Renal pelvis (tissue), 4 donors: ENCODE results near the gene CZIB. TPM values are rescaled to one million over a fixed set of nuclear protein-coding genes. Genes with fewer than 3 reads are reported as not detected.
"Not testable (repeated sequence)": the region's sequence is repeated elsewhere in the genome, so short reads cannot be mapped to it uniquely, and the experiment has no call there.

Experiments used
- DNase-seq: peaks from one replicate; pipeline ENCODE4 v3.0.0-alpha.2; 2013
- polyA plus RNA-seq, 3 donors: library from polyadenylated mRNA; unstranded; fragments of 120-200 nt; gene quantifications; one replicate each; pipeline ENCODE4 v1.2.1, GENCODE V29; 2013; ENCODE audit not compliant: insufficient read length in 3 of 3

CZIB gene
- polyA plus RNA-seq, 3 donors: 93.9 to 98.2 (median 97.0) TPM

GRCh38 chr1:53250325-53250724 lies 29.9 kb upstream of the CZIB start:
- no peak for DNase-seq

DNA sequence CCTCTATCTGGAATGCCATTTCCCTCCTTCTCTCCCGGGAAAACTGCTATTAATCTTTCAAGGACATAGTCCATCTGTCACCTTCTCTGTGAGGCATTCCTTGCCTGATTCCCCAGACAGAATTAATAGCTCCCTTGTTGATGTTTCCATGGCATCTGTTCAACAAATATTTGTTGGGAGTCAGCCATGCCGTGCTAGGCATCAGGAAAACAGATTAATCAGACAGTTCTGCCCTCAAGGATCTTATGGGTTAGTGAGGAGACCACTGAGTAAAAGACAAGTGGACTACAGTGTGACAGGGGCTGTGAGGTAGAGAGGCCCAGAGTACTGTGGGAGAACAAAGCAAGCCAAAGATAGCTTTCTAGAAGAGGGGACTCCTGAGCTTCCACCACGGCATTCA lies 29.3 kb upstream of the CZIB start:
- peak; percentile 10 for DNase-seq

DNA sequence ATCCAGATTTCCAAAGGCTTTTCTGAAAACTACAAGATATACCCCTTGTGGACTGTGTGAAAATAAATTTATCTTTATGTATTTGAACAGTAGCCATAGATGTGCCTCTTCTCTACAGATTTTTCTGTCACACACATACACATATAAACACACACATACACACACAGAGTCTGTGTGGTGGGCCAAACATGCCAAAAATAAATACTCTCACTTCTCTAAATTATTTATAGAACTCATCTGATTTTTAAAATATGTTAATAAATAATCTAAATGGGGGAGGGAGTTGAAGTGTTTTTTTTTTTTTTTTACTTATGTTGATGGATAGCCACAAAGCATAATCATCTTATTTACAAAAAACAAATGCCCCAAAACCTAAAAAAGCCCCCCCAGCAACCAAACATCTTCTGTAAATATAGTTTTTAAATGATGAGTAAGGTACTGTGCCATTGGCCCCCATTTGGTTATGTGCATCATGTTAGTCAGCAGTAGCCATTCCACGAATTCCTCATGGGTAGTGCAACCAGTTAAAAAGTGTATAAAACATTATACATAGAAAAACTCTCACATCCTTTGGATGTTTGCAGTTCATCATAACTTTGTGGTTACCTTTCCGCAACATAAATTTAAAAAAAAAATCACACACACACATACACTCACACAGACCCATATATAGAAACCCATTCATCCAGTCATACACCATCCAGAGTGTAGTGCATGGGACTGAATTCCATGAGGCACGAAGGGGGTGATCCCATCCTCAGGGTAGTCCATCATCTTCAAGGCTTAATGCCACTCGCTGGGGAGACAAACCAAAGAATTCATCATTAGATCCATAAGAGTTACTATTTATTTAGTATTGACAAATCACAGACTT lies 26.1 kb upstream of the CZIB start:
- no peak for DNase-seq

GRCh38 chr1:53244141-53244540 lies 23.7 kb upstream of the CZIB start:
- DNase-seq: no peak

DNA sequence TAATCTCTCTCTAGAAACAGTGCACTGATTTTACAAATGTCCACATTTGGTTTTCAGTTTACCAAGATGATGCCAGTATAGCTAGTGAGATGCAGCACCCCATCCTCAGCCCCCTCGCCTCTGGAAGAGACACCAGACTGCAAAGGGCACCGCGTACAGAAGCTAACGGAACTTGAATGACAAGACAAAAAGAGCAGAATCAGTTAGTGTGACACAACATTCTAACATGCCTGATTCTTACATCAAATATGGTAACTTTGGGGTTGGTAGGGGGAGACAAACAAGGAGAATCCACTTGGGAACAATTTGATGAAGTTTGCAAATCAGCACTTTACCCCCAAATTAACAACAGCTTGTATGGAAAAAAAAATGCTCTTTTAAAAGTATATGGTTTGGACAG lies 21.9 kb upstream of the CZIB start:
- no peak for DNase-seq

DNA sequence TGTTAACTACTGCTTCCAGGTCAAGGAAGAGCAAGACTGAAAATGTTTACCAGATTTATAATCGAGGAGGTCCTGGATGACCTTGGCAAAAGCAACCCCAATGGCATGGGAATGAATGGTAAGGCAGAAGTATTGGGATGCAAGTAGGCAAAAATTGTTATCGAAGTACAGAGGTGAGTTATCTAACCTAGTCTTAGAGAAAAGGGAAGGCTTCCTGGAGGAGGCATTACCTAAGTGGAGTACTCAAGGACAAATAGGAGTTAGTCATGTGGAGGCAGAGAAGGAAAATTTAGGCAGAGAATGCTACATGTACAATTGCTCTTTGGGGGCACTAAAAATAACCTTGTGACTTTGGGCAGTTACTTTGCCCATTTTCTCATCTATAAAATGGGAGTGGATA lies 21.4 kb upstream of the CZIB start:
- no peak for DNase-seq

DNA sequence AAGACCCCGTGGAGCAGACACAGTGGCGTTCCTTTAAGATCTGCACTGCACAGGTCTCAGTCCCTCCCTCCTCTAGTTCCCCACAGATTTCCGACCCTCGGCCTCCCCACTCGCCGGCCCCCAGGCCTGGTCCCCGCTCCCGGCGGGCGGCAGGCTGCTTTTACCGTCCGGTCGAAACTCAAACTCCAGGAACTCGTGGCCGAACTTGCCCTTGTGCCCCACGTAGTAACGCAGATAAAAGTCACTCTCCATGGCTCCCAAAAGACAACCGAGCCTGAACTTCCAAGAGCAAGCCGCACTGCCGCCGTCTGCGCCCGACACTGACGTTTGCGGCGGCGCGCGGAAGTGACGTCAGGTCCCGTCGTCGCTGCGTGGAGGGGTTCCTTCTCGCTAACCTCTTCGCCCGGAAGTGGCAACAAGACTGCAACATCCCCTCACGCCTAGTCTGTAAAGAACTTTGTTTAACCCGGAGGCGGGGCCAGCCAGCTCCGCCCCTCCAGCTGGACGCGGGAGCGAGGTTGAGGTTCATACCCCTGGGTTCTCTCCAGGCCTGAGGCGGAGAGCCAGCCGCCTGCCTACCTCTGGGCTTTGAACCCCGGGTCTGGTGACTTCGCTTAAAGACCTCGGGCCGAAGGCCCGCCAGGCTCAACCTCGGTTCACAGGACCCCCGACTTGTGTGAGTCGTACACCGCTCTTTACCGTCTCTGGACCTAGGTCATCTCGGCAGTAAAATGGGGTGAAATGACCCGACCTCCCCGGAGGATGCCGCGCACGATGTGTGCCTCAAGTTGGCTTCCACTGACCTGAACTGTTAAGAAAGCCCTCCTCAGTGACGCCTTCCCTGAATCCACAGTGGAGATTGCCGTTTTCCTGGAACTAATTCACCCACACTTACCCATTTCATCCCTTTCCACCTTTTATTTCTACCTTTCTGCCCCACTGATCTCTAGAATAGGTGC lies 18.0 kb upstream of the CZIB start, which contains the start of gene MAGOH:
MAGOH (minus strand) TSS at position 322 of the 959 bp plus-strand sequence; CDS start at position 252, 70 bp downstream.
- DNase-seq: peak; percentile 95

- no peak for DNase-seq
Observed at GRCh38 chr1:53237638-53238037, 17.2 kb upstream of the CZIB start.

DNA sequence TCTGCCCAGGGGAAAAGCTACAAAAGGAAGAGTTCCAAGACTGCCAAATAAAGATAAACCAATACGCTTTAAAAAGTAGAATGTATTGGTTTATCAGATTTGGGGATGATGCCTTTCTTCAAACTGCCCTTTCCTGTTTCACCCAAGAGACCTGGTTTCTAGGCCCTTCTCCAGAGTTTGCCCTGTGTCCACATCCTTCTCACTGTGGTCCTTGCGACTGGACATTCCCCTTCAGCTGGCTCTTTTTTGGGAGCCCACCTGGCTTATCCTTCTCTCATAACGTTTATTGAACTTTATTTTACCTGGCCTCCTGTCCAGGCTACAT lies 490 bp upstream of the CZIB start:
- DNase-seq: no peak

- DNase-seq: no peak
Observed at GRCh38 chr1:53219711-53220110, 723 bp downstream of the CZIB start.

GRCh38 chr1:53218201-53218600 lies 2.2 kb downstream of the CZIB start:
- DNase-seq: no peak

- DNase-seq: no peak
Observed at GRCh38 chr1:53214376-53214940, 6.0 kb downstream of the CZIB start.

DNA sequence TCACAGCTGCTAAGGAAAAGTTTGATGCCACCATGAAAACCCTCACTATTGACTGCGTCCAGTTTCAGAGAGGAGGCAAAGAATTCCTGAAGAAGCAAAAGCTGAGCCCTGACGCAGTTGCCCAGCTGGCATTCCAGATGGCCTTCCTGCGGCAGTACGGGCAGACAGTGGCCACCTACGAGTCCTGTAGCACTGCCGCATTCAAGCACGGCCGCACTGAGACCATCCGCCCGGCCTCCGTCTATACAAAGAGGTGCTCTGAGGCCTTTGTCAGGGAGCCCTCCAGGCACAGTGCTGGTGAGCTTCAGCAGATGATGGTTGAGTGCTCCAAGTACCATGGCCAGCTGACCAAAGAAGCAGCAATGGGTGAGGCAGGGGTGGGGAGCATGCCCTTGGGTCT lies 9.5 kb downstream of the CZIB start:
- no peak for DNase-seq

DNA sequence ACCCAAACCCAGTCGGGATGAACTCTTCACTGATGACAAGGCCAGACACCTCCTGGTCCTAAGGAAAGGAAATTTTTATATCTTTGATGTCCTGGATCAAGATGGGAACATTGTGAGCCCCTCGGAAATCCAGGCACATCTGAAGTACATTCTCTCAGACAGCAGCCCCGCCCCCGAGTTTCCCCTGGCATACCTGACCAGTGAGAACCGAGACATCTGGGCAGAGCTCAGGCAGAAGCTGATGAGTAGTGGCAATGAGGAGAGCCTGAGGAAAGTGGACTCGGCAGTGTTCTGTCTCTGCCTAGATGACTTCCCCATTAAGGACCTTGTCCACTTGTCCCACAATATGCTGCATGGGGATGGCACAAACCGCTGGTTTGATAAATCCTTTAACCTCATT lies 10.1 kb downstream of the CZIB start:
- DNase-seq: no peak

GRCh38 chr1:53207726-53208125 lies 12.7 kb downstream of the CZIB start:
- DNase-seq: no peak

DNA sequence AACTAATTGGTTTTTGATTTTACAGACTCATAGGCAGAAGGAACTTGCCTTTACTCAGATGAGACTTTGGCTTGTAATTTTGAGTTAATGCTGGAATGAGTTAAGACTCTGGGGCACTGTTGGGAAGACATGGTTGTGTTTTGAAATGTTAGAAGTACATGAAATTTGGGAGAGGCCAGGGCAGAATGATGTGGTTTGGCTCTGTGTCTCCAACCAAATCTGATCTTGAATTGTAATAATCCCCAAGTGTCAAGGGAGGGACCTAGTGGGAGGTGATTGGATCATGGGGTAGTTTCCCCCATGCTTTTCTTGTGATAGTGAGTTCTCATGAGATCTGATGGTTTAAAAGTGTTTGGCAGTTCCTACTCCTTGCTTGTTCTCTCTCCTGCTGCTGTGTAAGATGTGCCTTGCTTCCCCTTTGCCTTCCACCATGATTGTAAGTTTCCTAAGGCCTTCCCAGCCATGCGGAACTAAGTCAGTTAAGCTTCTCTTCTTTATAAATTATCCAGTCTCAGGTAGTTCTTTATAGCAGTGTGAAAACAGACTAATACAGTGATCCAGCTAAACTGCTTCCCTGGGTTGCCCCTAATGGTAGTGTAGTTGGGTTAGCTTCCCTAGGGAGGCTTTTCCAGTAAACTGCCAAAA lies 13.6 kb downstream of the CZIB start:
- DNase-seq: no peak

DNA sequence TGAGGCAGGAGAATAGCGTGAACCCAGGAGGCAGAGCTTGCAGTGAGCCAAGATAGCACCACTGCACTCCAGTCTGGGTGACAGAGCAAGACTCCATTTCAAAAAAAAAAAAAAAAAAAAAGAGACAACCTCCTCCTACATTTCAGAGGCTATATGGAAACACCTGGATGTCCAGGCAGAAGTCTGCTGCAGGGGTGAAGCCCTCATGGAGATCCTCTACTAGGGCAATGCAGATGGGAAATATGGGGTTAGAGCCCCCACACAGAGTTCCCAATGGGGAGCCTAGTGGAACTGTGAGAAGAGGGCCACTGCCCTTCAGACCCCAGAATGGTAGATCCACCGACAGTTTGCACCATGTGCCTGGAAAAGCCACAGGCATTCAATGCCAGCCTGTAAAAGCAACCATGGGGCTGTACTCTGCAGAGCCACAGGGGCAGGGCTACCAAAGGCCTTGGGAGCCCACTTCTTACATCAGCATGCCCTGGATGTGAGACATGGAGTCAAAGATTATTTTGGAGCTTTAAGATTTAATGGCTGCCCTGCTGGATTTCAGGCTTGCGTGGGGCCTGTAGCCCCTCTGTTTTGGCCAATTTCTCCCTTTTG lies 14.2 kb downstream of the CZIB start:
- DNase-seq: not testable (repeated sequence)

GRCh38 chr1:53205496-53205895 lies 14.9 kb downstream of the CZIB start:
- not testable (repeated sequence) for DNase-seq

GRCh38 chr1:53203466-53203865 lies 17.0 kb downstream of the CZIB start:
- DNase-seq: no peak

- DNase-seq: no peak
Observed at GRCh38 chr1:53198241-53198651, 22.2 kb downstream of the CZIB start.
